Omental fat pad (tissue), 4 donors: ENCODE results near the gene PRPSAP1. TPM values are rescaled to one million over a fixed set of nuclear protein-coding genes. Genes with fewer than 3 reads are reported as not detected.

Experiments used
- ATAC-seq: fragments of 150-250 bp; one replicate; pipeline ENCODE4 v1.9.1; 2016; ENCODE audit warnings: mild to moderate bottlenecking, moderate library complexity; ENCODE audit not compliant: low FRiP score
- DNase-seq: peaks from one replicate; pipeline ENCODE4 v3.0.0-alpha.2; 2019; ENCODE audit warnings: low spot score
- total RNA-seq, 4 donors: library from RNA; depleted of rRNA; stranded (reverse); fragments of >200 nt; gene quantifications; one replicate each; pipeline ENCODE4 v1.1.0, GENCODE V29; 2016
- TF ChIP-seq, protein P1 (sequence below), 3 donors: fragments of 450-650 bp; IDR thresholded peaks; one replicate each; pipeline ENCODE4 v1.5.1; 2016 to 2017; ENCODE audit warnings: antibody characterized with exemption in 3 of 3, mild to moderate bottlenecking in 3 of 3, moderate library complexity in 2 of 3

The PRPSAP1 gene
- total RNA-seq, 4 donors from 2014 or later: 31.3 to 80.4 (median 53.7) TPM

DNA sequence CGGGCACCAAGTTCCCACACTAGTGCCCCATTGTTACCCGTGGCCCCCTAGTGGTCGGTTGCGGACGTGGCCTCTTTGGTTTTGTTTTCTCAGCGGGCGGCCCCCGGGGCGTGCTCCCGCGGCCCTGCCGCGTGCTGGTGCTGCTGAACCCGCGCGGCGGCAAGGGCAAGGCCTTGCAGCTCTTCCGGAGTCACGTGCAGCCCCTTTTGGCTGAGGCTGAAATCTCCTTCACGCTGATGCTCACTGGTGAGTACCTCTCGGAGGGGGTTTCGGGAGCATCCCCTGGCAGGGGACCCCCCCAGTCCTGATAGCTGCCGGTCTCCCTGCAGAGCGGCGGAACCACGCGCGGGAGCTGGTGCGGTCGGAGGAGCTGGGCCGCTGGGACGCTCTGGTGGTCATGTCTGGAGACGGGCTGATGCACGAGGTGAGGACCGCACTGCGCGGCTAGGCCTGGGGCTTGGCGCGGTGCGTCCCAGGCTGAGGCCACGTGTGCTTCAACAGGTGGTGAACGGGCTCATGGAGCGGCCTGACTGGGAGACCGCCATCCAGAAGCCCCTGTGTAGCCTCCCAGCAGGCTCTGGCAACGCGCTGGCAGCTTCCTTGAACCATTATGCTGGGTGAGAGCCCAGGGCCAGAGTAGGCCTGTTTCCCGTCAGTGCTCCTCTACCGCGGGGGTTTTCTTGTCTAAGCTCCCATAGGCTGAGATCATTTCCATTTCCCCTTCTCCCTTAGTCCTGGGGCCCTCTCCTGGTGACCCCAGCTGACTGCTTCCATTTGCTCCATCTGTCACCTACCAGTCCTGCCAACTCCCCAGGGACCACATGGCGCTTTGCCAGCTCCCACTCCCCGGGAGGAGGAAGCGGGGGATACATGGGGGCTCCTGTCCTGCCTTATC is 32.4 kb upstream of the PRPSAP1 start:
- TF ChIP-seq, protein P1, sequence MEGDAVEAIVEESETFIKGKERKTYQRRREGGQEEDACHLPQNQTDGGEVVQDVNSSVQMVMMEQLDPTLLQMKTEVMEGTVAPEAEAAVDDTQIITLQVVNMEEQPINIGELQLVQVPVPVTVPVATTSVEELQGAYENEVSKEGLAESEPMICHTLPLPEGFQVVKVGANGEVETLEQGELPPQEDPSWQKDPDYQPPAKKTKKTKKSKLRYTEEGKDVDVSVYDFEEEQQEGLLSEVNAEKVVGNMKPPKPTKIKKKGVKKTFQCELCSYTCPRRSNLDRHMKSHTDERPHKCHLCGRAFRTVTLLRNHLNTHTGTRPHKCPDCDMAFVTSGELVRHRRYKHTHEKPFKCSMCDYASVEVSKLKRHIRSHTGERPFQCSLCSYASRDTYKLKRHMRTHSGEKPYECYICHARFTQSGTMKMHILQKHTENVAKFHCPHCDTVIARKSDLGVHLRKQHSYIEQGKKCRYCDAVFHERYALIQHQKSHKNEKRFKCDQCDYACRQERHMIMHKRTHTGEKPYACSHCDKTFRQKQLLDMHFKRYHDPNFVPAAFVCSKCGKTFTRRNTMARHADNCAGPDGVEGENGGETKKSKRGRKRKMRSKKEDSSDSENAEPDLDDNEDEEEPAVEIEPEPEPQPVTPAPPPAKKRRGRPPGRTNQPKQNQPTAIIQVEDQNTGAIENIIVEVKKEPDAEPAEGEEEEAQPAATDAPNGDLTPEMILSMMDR (IDR thresholded peaks at IDR 0.05): peak in 2 of 3 donors; percentile 57 to 59
- peak; percentile 85 for DNase-seq
- ATAC-seq: no peak

DNA sequence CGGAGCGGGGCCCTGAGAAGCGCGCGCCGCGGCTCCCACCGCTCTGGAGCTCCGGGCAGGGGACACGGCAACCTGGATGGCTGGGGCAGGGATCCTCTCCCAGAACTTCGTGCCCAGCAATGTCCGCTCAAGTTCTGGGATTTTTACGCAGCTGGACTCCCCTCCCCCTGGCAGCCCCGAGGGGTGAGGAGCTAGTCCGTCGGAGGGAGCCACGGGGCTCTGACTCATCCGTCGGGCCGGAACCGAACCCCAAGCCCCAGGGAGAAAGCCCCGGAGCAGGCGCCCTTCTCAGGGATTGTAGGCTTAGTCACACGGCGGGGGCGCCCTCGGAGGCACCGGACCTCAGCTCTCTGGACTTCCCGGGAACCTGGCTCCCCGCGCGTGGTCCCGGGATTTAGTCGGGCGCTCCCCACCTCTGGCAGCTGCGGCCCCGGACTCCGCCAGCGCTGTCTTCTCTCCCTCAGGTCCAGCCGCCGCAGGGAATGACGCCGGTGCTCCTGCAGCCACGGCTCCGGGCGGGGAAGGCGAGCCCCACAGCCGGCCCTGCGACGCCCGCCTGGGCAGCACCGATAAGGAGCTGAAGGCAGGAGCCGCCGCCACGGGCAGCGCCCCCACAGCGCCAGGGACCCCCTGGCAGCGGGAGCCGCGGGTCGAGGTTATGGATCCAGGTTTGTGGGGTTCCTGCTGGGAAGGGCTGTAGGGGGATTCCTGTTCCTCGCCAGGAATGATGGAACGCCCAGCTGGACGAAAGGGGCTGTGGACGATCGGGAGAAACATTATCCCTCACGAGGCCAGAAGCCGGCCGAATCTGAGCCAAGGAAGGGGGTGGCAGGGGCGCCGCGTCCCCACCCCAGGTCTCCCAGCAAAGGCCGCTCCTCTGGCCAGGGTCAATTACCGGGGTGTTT is 31.5 kb upstream of the PRPSAP1 start:
- ATAC-seq: peak; percentile 69
- TF ChIP-seq, protein P1 (IDR thresholded peaks at IDR 0.05): no peak
- peak; percentile 68 for DNase-seq

- TF ChIP-seq, protein P1 (IDR thresholded peaks at IDR 0.05): no peak
- ATAC-seq (peak; percentile 65), DNase-seq (no peak)
Measured at GRCh38 chr17:76384222-76384986, 30.7 kb upstream of the PRPSAP1 start, which contains the start of gene SPHK1. Gene SPHK1 (plus strand): TSS chr17:76384609. CDS start chr17:76385645, 1,036 bp downstream.

DNA sequence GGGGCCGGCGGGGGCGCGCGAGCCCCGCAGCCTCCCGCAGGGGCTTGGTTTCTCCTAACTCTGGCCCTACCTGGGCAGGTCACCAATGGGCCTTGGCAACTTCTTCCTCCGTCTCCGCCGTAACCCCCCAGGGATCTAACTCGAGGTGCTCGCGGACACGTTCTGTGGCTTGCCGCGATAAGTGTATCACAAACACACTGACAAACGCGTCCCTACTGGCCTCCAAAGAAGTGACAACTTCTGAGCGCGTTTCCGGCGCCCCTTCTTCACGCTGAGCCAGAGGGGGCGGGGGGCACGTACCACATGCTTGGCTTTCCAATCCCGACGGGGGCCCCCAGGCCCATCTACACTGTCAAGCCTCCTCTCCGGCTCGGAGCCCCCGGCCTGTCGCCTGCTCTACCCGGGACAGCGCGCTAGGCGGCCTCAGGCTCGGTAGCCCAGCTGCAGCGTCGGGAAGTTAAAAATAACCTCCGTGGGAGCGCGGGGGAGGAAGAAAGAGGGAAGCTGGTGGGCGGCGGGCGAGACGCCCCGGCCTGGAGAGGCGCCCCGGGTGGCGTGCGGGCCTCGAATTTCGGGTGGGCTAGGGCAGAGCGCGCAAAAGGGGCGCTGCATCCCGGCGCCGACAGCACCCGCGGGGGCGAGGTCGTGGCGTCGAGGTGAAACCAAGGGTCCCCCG is 30.0 kb upstream of the PRPSAP1 start:
- no peak for DNase-seq
- ATAC-seq: no peak
- TF ChIP-seq, protein P1 (IDR thresholded peaks at IDR 0.05): no peak

DNA sequence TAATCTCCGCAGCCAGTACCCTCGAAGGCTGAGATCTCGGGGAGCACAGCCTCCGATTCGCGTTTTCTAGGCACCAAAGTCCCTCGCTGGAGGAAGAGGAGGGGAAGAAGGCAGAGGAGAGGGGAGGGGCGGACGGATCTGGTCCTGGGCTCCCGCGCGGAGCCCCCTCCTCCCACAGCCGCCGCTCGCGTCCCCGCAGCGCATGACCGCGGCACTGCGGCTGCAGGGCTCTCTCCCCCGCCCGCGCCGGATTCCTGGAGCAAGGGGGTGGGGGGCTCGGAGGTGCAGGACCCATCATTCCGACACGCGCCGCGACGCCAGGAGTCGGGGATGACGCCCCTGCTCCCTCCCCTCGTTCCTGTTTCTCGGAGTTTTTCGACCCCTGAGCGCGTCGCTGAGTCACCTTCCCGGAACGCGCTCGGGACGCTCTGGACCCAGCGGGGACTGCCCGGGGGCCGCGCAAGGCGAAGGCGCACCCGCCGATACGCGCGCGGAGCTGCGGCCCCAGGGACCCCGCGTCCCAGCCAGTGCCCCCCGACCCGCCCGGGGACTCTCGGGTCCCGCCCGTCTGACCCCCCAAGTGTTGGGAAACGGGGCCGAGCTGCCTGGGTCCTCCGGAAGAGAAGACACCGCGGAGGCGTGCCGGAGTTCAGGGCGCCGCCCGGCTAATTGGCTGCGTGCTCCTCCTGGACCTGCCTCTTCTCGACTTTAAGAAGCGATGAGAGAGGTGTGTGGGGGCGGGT is 29.3 kb upstream of the PRPSAP1 start:
- ATAC-seq: peak; percentile 56
- peak; percentile 39 for DNase-seq

More for the DNA sequence above, 29.3 kb upstream of the PRPSAP1 start:
- TF ChIP-seq, protein P1 (IDR thresholded peaks at IDR 0.05): no peak
